ENCODE data around the gene PKD1L1.

Gene PKD1L1

GRCh38 chr7:47846138-47846836 lies 102.0 kb downstream of the PKD1L1 start:
- TF ChIP-seq CREB1 (IDR thresholded peaks at IDR 0.05; ENCODE audit: low read depth) (no peak), EP300 (IDR thresholded peaks at IDR 0.05; ENCODE audit: borderline replicate concordance) (no peak), REST (IDR thresholded peaks at IDR 0.05; ENCODE audit: low read depth) (no peak), EGR1 (IDR thresholded peaks at IDR 0.05) (no peak), TEAD4 (IDR thresholded peaks at IDR 0.05) (peak; percentile 84), FOXM1 (IDR thresholded peaks at IDR 0.05; ENCODE audit: borderline replicate concordance, low read depth) (no peak)

- no peak for TF ChIP-seq REST (IDR thresholded peaks at IDR 0.05; ENCODE audit: low read depth)
- TF ChIP-seq FOXM1 (IDR thresholded peaks at IDR 0.05; ENCODE audit: borderline replicate concordance, low read depth): no peak
- TF ChIP-seq RAD21 (IDR thresholded peaks at IDR 0.05; ENCODE audit: low read depth): no peak
- TF ChIP-seq CEBPB (IDR thresholded peaks at IDR 0.05): no peak
Measured at GRCh38 chr7:47844311-47844710, 104.0 kb downstream of the PKD1L1 start.

- TF ChIP-seq FOXM1 (IDR thresholded peaks at IDR 0.05; ENCODE audit: borderline replicate concordance, low read depth): no peak
- TF ChIP-seq YY1 (IDR thresholded peaks at IDR 0.05; ENCODE audit: low read depth): no peak
- TF ChIP-seq RAD21 (IDR thresholded peaks at IDR 0.05; ENCODE audit: low read depth): no peak
- TF ChIP-seq EGR1 (IDR thresholded peaks at IDR 0.05): no peak
- no peak for TF ChIP-seq USF1 (IDR thresholded peaks at IDR 0.05)
Measured at GRCh38 chr7:47843291-47843690, 105.0 kb downstream of the PKD1L1 start.

GRCh38 chr7:47839381-47839780 lies 108.9 kb downstream of the PKD1L1 start:
- TF ChIP-seq YY1 (IDR thresholded peaks at IDR 0.05; ENCODE audit: low read depth) (no peak), CEBPB (IDR thresholded peaks at IDR 0.05) (no peak), REST (IDR thresholded peaks at IDR 0.05; ENCODE audit: low read depth) (no peak), TCF12 (IDR thresholded peaks at IDR 0.05; ENCODE audit: low read depth) (no peak), EP300 (IDR thresholded peaks at IDR 0.05; ENCODE audit: borderline replicate concordance) (no peak), TEAD4 (IDR thresholded peaks at IDR 0.05) (no peak), TAF1 (IDR thresholded peaks at IDR 0.05; ENCODE audit: low read depth) (no peak), NFIC (IDR thresholded peaks at IDR 0.05) (no peak), ZBTB7A (IDR thresholded peaks at IDR 0.05; ENCODE audit: low read depth) (no peak)

GRCh38 chr7:47837826-47838225 lies 110.4 kb downstream of the PKD1L1 start:
- TF ChIP-seq TAF1 (IDR thresholded peaks at IDR 0.05; ENCODE audit: low read depth) (no peak), USF1 (IDR thresholded peaks at IDR 0.05) (no peak), CEBPB (IDR thresholded peaks at IDR 0.05) (no peak), TCF12 (IDR thresholded peaks at IDR 0.05; ENCODE audit: low read depth) (no peak), RAD21 (IDR thresholded peaks at IDR 0.05; ENCODE audit: low read depth) (no peak), REST (IDR thresholded peaks at IDR 0.05; ENCODE audit: low read depth) (no peak), FOXM1 (IDR thresholded peaks at IDR 0.05; ENCODE audit: borderline replicate concordance, low read depth) (no peak), EP300 (IDR thresholded peaks at IDR 0.05; ENCODE audit: borderline replicate concordance) (no peak), ZBTB7A (IDR thresholded peaks at IDR 0.05; ENCODE audit: low read depth) (no peak), CREB1 (IDR thresholded peaks at IDR 0.05; ENCODE audit: low read depth) (no peak), NFIC (IDR thresholded peaks at IDR 0.05) (no peak), TEAD4 (IDR thresholded peaks at IDR 0.05) (no peak), MAX (IDR thresholded peaks at IDR 0.05) (no peak), EGR1 (IDR thresholded peaks at IDR 0.05) (no peak), YY1 (IDR thresholded peaks at IDR 0.05; ENCODE audit: low read depth) (no peak)
